HepG2 (cell line): Measurements from ENCODE around the gene PODN. TPM values are rescaled to one million over a fixed set of nuclear protein-coding genes. Genes with fewer than 3 reads are reported as not detected.

Source experiments
- CCDC6 ChIP-seq: sonication (generic); formaldehyde crosslinking; IDR thresholded peaks from 2 replicates; pipeline ENCODE4 v1.8.1; 2022; ENCODE audit warnings: mild to moderate bottlenecking, missing genetic modification reagents, moderate library complexity
- FUBP1 ChIP-seq: sonication (generic); formaldehyde crosslinking; IDR thresholded peaks from 2 replicates; pipeline ENCODE4 v1.5.1; 2020; ENCODE audit warnings: missing genetic modification reagents, mild to moderate bottlenecking, borderline replicate concordance
- GLI4 ChIP-seq: sonication (generic); formaldehyde crosslinking; IDR thresholded peaks from 2 replicates; pipeline ENCODE4 v1.5.1; 2020; ENCODE audit warnings: missing genetic modification reagents, mild to moderate bottlenecking, moderate library complexity, borderline replicate concordance
- HNRNPH1 ChIP-seq: fragments of 200-400 bp; formaldehyde crosslinking; optimal IDR thresholded peaks from 2 replicates; pipeline ENCODE3; 2017; ENCODE audit warnings: mild to moderate bottlenecking, low read depth, low read length
- KIAA2018 ChIP-seq: sonication (generic); formaldehyde crosslinking; IDR thresholded peaks from 2 replicates; pipeline ENCODE4 v1.5.0; 2020; ENCODE audit warnings: mild to moderate bottlenecking, missing genetic modification reagents, borderline replicate concordance
- KLF16 ChIP-seq, 2 experiments: sonication (generic) in 1 of 2; formaldehyde crosslinking in 1 of 2; IDR thresholded peaks; 2 replicates each; pipeline versions ENCODE4 v1.6.1 to v1.8.0; 2016 to 2023; ENCODE audit warnings: missing genetic modification reagents in 2 of 2, missing compliant biosample characterization in 1 of 2
- PTBP1 ChIP-seq: fragments of 200-400 bp; formaldehyde crosslinking; IDR thresholded peaks from 2 replicates; pipeline ENCODE4 v1.6.1; 2018; ENCODE audit warnings: low read length, low read depth; ENCODE audit not compliant: poor library complexity, severe bottlenecking
- TBL1XR1 ChIP-seq: fragments of 150-350 bp; IDR thresholded peaks from 2 replicates; pipeline ENCODE4 v1.6.1; 2014; ENCODE audit warnings: borderline replicate concordance, low read length; ENCODE audit not compliant: partially characterized antibody
- ZBTB26 ChIP-seq: IDR thresholded peaks from 2 replicates; pipeline ENCODE4 v1.6.1; 2016; ENCODE audit warnings: missing compliant biosample characterization, missing genetic modification reagents, borderline replicate concordance
- ZNF264 ChIP-seq: sonication (generic); formaldehyde crosslinking; IDR thresholded peaks from 2 replicates; pipeline ENCODE4 v1.4.0; 2020; ENCODE audit warnings: missing genetic modification reagents
- ZNF562 ChIP-seq: sonication (generic); formaldehyde crosslinking; IDR thresholded peaks from 2 replicates; pipeline ENCODE4 v1.8.0; 2022; ENCODE audit warnings: missing genetic modification reagents, borderline replicate concordance
- ZNF639 ChIP-seq: conservative IDR thresholded peaks from 2 replicates; pipeline ENCODE4 v1.6.1; 2018; ENCODE audit warnings: missing genetic modification reagents
- ZNF75D ChIP-seq: sonication (generic); formaldehyde crosslinking; IDR thresholded peaks from 2 replicates; pipeline ENCODE4 v1.8.1; 2023; ENCODE audit warnings: missing genetic modification reagents, mild to moderate bottlenecking, borderline replicate concordance
- ZSCAN20 ChIP-seq: sonication (generic); formaldehyde crosslinking; IDR thresholded peaks from 2 replicates; pipeline ENCODE4 v1.4.0; 2020; ENCODE audit warnings: missing genetic modification reagents, mild to moderate bottlenecking, borderline replicate concordance
- polyA plus RNA-seq, 8 experiments: library from polyadenylated mRNA; depleted of rRNA in 3 of 8; stranded (reverse) in 7 of 8; unstranded in 1 of 8; fragments of >200 nt; fragmentation: Illumina TruSeq in 4 of 8; extraction: Trizol in 4 of 8; gene quantifications; 2 replicates each; pipeline versions ENCODE4 v1.2.1 to v1.2.3, GENCODE V29; 2011 to 2016; ENCODE audit warnings: low read depth in 4 of 8, missing spikeins in 1 of 8, mixed read lengths in 1 of 8; ENCODE audit not compliant: insufficient read depth in 1 of 8
- total RNA-seq, 5 experiments: library from RNA; depleted of rRNA; stranded (reverse); fragments of >200 nt; fragmentation: Illumina TruSeq; extraction: Trizol; gene quantifications; 2 replicates each; pipeline ENCODE4 v1.2.3, GENCODE V29; 2016; ENCODE audit warnings: low read depth in 1 of 5

The PODN gene
- total and polyA plus RNA-seq, 2 of the 13 experiments (the other 11 are each of a cell fraction or from before 2014, with no cell fraction given): 0.13 TPM; not detected in 1

DNA sequence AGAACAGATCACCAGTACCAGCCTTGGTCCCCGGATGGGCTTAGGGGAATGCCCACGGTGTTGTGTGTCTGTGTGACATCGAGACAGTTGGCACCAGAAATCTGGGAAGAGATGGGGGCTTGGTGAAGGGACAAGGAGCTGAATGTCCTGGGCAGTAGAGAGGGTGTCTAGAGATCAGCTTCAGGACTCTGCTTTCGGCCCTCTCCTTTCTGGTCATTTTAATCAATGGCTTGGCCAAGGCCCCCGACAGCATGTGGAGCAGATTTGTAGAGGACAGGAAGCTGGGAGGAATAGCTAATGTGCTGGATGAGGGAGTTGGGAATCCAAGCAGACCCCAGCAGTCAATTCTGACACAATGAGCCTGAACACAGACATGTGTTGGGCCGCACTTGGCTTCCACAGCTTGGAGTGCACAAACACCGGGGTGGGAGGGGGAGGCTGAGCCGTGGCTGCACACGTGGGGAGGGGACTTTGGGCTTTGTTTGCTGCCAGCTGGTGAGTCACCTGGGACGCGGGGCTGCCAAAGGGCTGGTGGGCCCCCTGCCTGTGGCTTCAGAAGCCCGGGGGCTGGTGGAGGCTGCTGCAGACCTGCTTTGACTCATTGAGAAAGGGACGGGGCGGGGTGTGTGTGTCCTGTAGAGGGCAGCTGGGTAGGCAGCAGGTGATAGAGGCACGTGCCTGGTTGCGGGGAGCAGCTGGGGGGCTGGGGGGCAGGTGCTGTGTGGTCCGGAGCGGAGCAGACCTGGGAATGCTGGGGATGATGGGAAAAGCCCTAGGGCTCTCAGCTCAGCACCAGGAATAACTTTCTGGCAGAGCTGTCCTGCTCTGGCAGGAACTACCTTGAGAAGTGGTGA is 59.5 kb downstream of the PODN start (continued):
- TF ChIP-seq ZBTB26: peak; percentile 54; the same call in 1 of the 2 replicates
- no peak for TF ChIP-seq ZSCAN20
- TF ChIP-seq GLI4 (CRISPR knock-in tag): peak; percentile 69; the same call in 1 of the 2 replicates
- TF ChIP-seq ZNF639 (CRISPR knock-in tag): no peak
- TF ChIP-seq HNRNPH1: no peak
- TF ChIP-seq FUBP1 (CRISPR knock-in tag): peak; percentile 34; the same call in 1 of the 2 replicates
- no peak for TF ChIP-seq ZNF562 (CRISPR knock-in tag)
- TF ChIP-seq PTBP1: no peak
- peak; percentile 26 for TF ChIP-seq TBL1XR1
- TF ChIP-seq ZNF264: 0 out of 2 replicates have a peak, but pooled peaks have one; percentile 61
- no peak for TF ChIP-seq KIAA2018 (CRISPR knock-in tag)
- no peak for TF ChIP-seq CCDC6 (CRISPR knock-in tag)
- TF ChIP-seq KLF16 (CRISPR knock-in tag; IDR thresholded peaks at IDR 0.05): peak in 1 of 2 experiments; percentile 67; a peak in 1 of 4 replicates
- no peak for TF ChIP-seq ZNF75D (CRISPR knock-in tag)
